Endothelial cell of umbilical vein (primary cell): ENCODE results near the gene RBMX2.
"Not testable (repeated sequence)": the region's sequence is repeated elsewhere in the genome, so short reads cannot be mapped to it uniquely, and the experiment has no call there.

Experiments
- FOS ChIP-seq: IDR thresholded peaks from 2 replicates; pipeline ENCODE4 v1.6.1; 2011; ENCODE audit warnings: mild to moderate bottlenecking, low read length, moderate library complexity, borderline replicate concordance; ENCODE audit not compliant: insufficient read depth
- JUN ChIP-seq: IDR thresholded peaks from 2 replicates; pipeline ENCODE4 v1.6.1; 2011; ENCODE audit warnings: borderline replicate concordance, low read depth; ENCODE audit not compliant: insufficient read length, insufficient read depth
- POLR2AphosphoS5 ChIP-seq: IDR thresholded peaks from 2 replicates; pipeline ENCODE4 v1.6.1; 2012; ENCODE audit warnings: low read depth, mild to moderate bottlenecking, control low read depth, low read length, moderate library complexity; ENCODE audit not compliant: insufficient read depth
- TF ChIP-seq, protein P1 (sequence below): IDR thresholded peaks from 2 replicates; pipeline ENCODE4 v1.6.1; 2011; ENCODE audit not compliant: insufficient read depth, insufficient read length
- TF ChIP-seq, protein P2 (sequence below), 2 donors: IDR thresholded peaks; 1 replicate in 1 of 2; 2 replicates in 1 of 2; pipeline ENCODE4 v1.5.1; 2011; ENCODE audit warnings: low read length in 2 of 2, mild to moderate bottlenecking in 2 of 2, moderate library complexity in 2 of 2, control low read depth in 1 of 2, inconsistent platforms in 1 of 2, low read depth in 1 of 2; ENCODE audit not compliant: insufficient read depth in 1 of 2; ENCODE audit errors: extremely low read depth in 1 of 2

DNA sequence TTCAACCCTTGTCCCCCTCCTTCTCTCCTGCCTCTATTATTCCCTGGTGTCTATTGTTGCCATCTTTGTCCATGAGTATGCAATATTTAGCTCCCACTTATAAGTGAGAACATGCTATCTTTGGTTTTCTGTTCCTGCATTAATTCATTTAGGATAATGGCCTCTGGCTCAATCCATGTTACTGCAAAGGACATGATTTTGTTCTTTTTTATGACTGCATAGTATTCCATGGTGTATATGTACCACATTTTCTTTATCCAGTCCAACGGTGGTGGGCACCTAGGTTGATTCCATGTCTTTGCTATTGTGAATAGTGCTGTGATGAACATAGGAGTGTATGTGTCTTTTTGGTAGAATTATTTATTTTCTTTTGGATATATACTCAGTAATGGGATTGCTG lies 49.7 kb upstream of the RBMX2 start:
- TF ChIP-seq FOS, JUN, POLR2AphosphoS5: not testable (repeated sequence)
- TF ChIP-seq, protein P1, sequence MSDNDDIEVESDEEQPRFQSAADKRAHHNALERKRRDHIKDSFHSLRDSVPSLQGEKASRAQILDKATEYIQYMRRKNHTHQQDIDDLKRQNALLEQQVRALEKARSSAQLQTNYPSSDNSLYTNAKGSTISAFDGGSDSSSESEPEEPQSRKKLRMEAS: not testable (repeated sequence)
- TF ChIP-seq, protein P2, sequence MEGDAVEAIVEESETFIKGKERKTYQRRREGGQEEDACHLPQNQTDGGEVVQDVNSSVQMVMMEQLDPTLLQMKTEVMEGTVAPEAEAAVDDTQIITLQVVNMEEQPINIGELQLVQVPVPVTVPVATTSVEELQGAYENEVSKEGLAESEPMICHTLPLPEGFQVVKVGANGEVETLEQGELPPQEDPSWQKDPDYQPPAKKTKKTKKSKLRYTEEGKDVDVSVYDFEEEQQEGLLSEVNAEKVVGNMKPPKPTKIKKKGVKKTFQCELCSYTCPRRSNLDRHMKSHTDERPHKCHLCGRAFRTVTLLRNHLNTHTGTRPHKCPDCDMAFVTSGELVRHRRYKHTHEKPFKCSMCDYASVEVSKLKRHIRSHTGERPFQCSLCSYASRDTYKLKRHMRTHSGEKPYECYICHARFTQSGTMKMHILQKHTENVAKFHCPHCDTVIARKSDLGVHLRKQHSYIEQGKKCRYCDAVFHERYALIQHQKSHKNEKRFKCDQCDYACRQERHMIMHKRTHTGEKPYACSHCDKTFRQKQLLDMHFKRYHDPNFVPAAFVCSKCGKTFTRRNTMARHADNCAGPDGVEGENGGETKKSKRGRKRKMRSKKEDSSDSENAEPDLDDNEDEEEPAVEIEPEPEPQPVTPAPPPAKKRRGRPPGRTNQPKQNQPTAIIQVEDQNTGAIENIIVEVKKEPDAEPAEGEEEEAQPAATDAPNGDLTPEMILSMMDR (IDR thresholded peaks at IDR 0.05; ENCODE audit: extremely low read depth in 1 of 2, insufficient read depth in 1 of 2, low read depth in 1 of 2, low read length in 2 of 2): not testable (repeated sequence)
